OCI-LY1 (cell line): ENCODE results near the gene RAB30.
A peak's percentile ranks its signal among the peaks of the same experiment; 100 is the strongest.

Experiments
- H2AFZ ChIP-seq: fragments of 200-600 bp; sonication (generic), shearing (Covaris generic); 2 replicates; pipeline ENCODE4 v1.6.0; 2014; ENCODE audit warnings: antibody characterized with exemption, mild to moderate bottlenecking, low read length
- H3F3A ChIP-seq: fragments of 200-600 bp; sonication (generic), shearing (Covaris generic); 2 replicates; pipeline ENCODE4 v1.6.0; 2014; ENCODE audit warnings: mild to moderate bottlenecking, antibody characterized with exemption, low read length, moderate library complexity; ENCODE audit not compliant: insufficient read depth
- H3K27ac ChIP-seq: fragments of 200-600 bp; sonication (generic); 2 replicates; pipeline ENCODE4 v1.5.1; 2014; ENCODE audit warnings: low read length, mixed run types, mild to moderate bottlenecking, low read depth; ENCODE audit not compliant: poor library complexity, severe bottlenecking
- H3K27me3 ChIP-seq: fragments of 200-600 bp; sonication (generic); 2 replicates; pipeline ENCODE4 v1.6.0; 2014; ENCODE audit warnings: antibody characterized with exemption, mild to moderate bottlenecking, low read length, moderate library complexity; ENCODE audit not compliant: insufficient read depth
- H3K36me3 ChIP-seq: fragments of 200-600 bp; sonication (generic); 2 replicates; pipeline ENCODE4 v1.6.1; 2014; ENCODE audit warnings: mild to moderate bottlenecking, antibody characterized with exemption, low read length, moderate library complexity, mixed read lengths; ENCODE audit not compliant: insufficient read depth
- H3K4me1 ChIP-seq: fragments of 200-600 bp; sonication (generic); 2 replicates; pipeline ENCODE4 v1.5.1; 2014; ENCODE audit warnings: mild to moderate bottlenecking, low read length, moderate library complexity; ENCODE audit not compliant: insufficient read depth, severe bottlenecking
- H3K4me2 ChIP-seq: fragments of 200-600 bp; sonication (generic), shearing (Covaris generic); 2 replicates; pipeline ENCODE4 v1.6.1; 2014; ENCODE audit warnings: low read length
- H3K4me3 ChIP-seq: fragments of 200-600 bp; sonication (generic); 2 replicates; pipeline ENCODE4 v1.5.1; 2014; ENCODE audit warnings: low read length, low read depth, mild to moderate bottlenecking, mixed read lengths; ENCODE audit not compliant: poor library complexity, severe bottlenecking
- H3K79me2 ChIP-seq: fragments of 200-600 bp; shearing (Covaris generic); 2 replicates; pipeline ENCODE4 v1.6.1; 2016; ENCODE audit warnings: mixed run types, low read length, mixed read lengths; ENCODE audit not compliant: insufficient read depth
- H3K9ac ChIP-seq: fragments of 200-600 bp; sonication (generic), shearing (Covaris generic); 2 replicates; pipeline ENCODE4 v1.6.1; 2014; ENCODE audit warnings: mild to moderate bottlenecking, low read length, mixed read lengths
- H3K9me2 ChIP-seq: fragments of 200-600 bp; sonication (generic), shearing (Covaris generic); 2 replicates; pipeline ENCODE4 v1.6.1; 2014; ENCODE audit warnings: low read depth, mild to moderate bottlenecking, low read length, mixed read lengths
- H3K9me3 ChIP-seq: fragments of 200-600 bp; shearing (Covaris generic); 2 replicates; pipeline ENCODE4 v1.6.1; 2014; ENCODE audit warnings: low read length, mixed read lengths
- H4K20me1 ChIP-seq: fragments of 200-600 bp; sonication (generic), shearing (Covaris generic); 2 replicates; pipeline ENCODE4 v1.6.0; 2016; ENCODE audit warnings: mild to moderate bottlenecking, low read length; ENCODE audit not compliant: insufficient read depth
- EZH2 ChIP-seq: fragments of 200-600 bp; sonication (generic), shearing (Covaris generic); IDR thresholded peaks from 2 replicates; pipeline ENCODE4 v1.8.0; 2017; ENCODE audit warnings: borderline replicate concordance, mixed run types, mild to moderate bottlenecking, antibody characterized with exemption, low read length, moderate library complexity, mixed read lengths
- TF ChIP-seq, protein P1 (sequence below): fragments of 200-600 bp; sonication (generic), shearing (Covaris generic); IDR thresholded peaks from 2 replicates; pipeline ENCODE4 v1.5.1; 2017; ENCODE audit warnings: mild to moderate bottlenecking, antibody characterized with exemption, low read length, moderate library complexity, mixed read lengths

RAB30 gene

DNA sequence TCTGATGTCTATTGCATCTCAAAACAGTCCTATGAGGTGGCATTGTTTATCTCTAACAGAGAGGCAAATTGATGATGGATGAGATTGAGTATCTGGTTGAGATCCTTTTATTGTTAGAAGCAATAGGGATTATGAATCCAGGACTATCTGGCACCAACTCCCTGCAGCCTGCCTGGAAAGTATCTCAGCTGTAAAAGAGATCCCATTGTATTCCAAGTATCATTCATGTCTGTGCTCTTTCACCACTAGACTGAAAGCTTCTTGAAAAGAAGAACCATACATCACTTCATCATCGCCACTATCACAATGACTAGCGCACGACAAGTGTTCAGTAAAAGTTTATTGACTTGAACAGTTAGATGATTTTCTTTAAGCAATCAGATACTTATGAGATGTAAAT is 43.3 kb upstream of the RAB30 start:
- Histone ChIP-seq H4K20me1 (no peaks in the 10 kb centered on the region), H3K36me3 (no peaks in the 10 kb centered on the region), H3K9me3 (no peaks in the 10 kb centered on the region), H3K9me2 (no peaks in the 10 kb centered on the region), H3K27me3 (no peaks in the 10 kb centered on the region), H3K9ac (no peak overlapping the region), H3K79me2 (no peaks in the 10 kb centered on the region), H2AFZ (no peak overlapping the region), H3F3A (no peaks in the 10 kb centered on the region), H3K4me2 (peak overlapping the region; percentile 48; the same call in 1 of the 2 replicates), H3K4me3 (no peak overlapping the region), H3K27ac (no peak overlapping the region), H3K4me1 (peaks cover 48% of the 10 kb centered on the region)
- TF ChIP-seq EZH2, result no peak

DNA sequence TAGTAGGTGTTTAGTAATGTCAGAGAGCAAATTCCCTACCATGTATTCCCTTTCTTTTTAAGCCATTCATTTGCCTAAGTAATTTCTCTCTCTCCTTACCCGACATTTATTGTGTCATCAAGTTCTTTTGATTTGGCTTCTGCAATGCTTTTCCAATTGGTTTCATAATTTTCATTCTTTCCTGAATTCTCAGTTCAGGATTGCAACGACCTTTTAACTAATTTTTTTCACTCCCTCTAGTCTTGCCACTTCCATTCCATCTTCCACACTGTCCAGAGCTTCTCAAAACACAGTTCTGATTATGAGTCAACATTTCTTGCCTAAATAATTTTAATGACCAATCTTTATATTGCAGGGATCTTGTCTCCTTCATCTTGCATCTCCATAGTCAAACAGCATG is 41.2 kb upstream of the RAB30 start:
- no peaks in the 10 kb centered on the region for H3K36me3 ChIP-seq
- H3K4me3 ChIP-seq, result no peak overlapping the region
- H3K27me3 ChIP-seq, result no peaks in the 10 kb centered on the region
- no peaks in the 10 kb centered on the region for H4K20me1 ChIP-seq
- peaks cover 27% of the 10 kb centered on the region for H3K4me1 ChIP-seq
- H3K27ac ChIP-seq, result no peak overlapping the region
- no peaks in the 10 kb centered on the region for H3K9me3 ChIP-seq
- H3F3A ChIP-seq, result no peaks in the 10 kb centered on the region
- TF ChIP-seq EZH2, result no peak
- TF ChIP-seq, protein P1, sequence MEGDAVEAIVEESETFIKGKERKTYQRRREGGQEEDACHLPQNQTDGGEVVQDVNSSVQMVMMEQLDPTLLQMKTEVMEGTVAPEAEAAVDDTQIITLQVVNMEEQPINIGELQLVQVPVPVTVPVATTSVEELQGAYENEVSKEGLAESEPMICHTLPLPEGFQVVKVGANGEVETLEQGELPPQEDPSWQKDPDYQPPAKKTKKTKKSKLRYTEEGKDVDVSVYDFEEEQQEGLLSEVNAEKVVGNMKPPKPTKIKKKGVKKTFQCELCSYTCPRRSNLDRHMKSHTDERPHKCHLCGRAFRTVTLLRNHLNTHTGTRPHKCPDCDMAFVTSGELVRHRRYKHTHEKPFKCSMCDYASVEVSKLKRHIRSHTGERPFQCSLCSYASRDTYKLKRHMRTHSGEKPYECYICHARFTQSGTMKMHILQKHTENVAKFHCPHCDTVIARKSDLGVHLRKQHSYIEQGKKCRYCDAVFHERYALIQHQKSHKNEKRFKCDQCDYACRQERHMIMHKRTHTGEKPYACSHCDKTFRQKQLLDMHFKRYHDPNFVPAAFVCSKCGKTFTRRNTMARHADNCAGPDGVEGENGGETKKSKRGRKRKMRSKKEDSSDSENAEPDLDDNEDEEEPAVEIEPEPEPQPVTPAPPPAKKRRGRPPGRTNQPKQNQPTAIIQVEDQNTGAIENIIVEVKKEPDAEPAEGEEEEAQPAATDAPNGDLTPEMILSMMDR, result no peak
- H3K9ac ChIP-seq, result no peak overlapping the region
- H3K9me2 ChIP-seq, result no peaks in the 10 kb centered on the region
- no peak overlapping the region for H2AFZ ChIP-seq
- H3K79me2 ChIP-seq, result no peaks in the 10 kb centered on the region
- H3K4me2 ChIP-seq, result no peak overlapping the region

DNA sequence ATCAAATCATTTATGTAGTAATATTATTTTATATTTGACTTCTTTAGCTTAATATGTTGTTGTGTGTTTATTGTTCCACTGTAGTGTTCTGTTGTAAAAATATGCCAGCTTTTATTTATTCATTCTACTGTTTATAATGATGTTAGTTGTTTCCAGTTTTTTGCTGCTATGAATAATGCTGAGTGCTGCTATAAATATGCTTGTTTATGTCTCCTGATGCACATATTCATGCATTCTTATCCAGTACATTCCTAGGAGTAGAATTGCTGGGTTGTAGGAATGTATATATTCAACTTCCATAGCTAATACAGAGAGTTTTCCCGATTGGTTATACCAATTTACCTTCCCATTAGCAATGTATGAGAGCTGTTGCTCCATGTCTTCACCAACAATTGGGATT is 33.5 kb upstream of the RAB30 start:
- Histone ChIP-seq H3F3A (no peaks in the 10 kb centered on the region), H3K79me2 (no peaks in the 10 kb centered on the region), H3K36me3 (no peaks in the 10 kb centered on the region), H4K20me1 (no peaks in the 10 kb centered on the region), H3K27ac (no peak overlapping the region), H3K4me3 (no peak overlapping the region), H2AFZ (no peak overlapping the region), H3K9ac (no peak overlapping the region), H3K9me2 (no peaks in the 10 kb centered on the region), H3K4me2 (no peak overlapping the region), H3K4me1 (peaks cover 3% of the 10 kb centered on the region), H3K9me3 (no peaks in the 10 kb centered on the region), H3K27me3 (no peaks in the 10 kb centered on the region)
- TF ChIP-seq, protein P1, result no peak
- no peak for TF ChIP-seq EZH2

DNA sequence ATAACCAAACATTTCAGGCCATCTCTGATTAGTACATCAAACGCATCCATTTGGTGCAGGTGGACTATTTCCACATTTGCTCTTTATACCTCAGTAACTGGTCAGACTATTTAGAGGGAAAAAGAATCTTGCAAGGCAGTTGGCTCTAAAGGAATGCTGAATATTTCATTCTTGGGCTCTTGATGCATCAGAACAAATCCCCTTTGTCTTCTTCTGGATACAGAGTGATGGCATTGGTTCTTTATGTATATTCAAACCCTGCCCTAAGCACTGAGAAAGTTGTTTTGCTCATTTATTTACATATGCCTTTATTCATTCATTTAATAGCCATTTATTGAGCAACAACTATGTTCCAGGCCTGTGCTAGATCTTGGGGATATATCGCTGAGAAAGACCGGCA is 31.1 kb upstream of the RAB30 start:
- Histone ChIP-seq H3F3A (no peaks in the 10 kb centered on the region), H2AFZ (no peak overlapping the region), H3K9me3 (no peaks in the 10 kb centered on the region), H3K27me3 (no peaks in the 10 kb centered on the region), H4K20me1 (no peaks in the 10 kb centered on the region), H3K36me3 (no peaks in the 10 kb centered on the region), H3K4me1 (peaks cover 3% of the 10 kb centered on the region), H3K9me2 (no peaks in the 10 kb centered on the region), H3K79me2 (no peaks in the 10 kb centered on the region), H3K27ac (no peak overlapping the region), H3K9ac (no peak overlapping the region), H3K4me3 (no peak overlapping the region), H3K4me2 (no peak overlapping the region)
- TF ChIP-seq EZH2, result no peak
- TF ChIP-seq, protein P1, result no peak
